OCI-LY7 (cell line): ENCODE measurements around the gene PDLIM1. TPM values are rescaled to one million over a fixed set of nuclear protein-coding genes. Genes with fewer than 3 reads are reported as not detected.

Experiments used
- BruUV-seq: library from RNA; stranded (reverse); fragments of 400-500 nt; replicated peaks from 2 replicates; lab custom pipeline; 2021; lab: Mats Ljungman, UMichigan
- CTCF ChIA-PET: fragments of 300-600 bp; sonication (Branson Sonifier 250); formaldehyde crosslinking; loops from one replicate; lab custom pipeline; 2022; ENCODE audit warnings: antibody characterized with exemption; ENCODE audit not compliant: unreplicated experiment; lab: Charles Lee
- POLR2A ChIA-PET: fragments of 300-600 bp; sonication (Branson Sonifier 250); formaldehyde crosslinking; loops from one replicate; lab custom pipeline; 2022; ENCODE audit warnings: antibody characterized with exemption; lab: Charles Lee
- DNase-seq: peaks from one replicate; pipeline ENCODE4 v3.0.0-alpha.2; 2015; ENCODE audit warnings: low spot score
- H2AFZ ChIP-seq: fragments of 200-600 bp; sonication (generic), shearing (Covaris generic); 2 replicates; pipeline ENCODE4 v1.6.1; 2014; ENCODE audit warnings: mild to moderate bottlenecking, antibody characterized with exemption, low read length, moderate library complexity
- H3K27ac ChIP-seq: fragments of 200-600 bp; sonication (generic); 2 replicates; pipeline ENCODE4 v1.5.1; 2014; ENCODE audit warnings: mixed run types, low read depth, mild to moderate bottlenecking, moderate library complexity, low read length, inconsistent platforms; ENCODE audit not compliant: poor library complexity, severe bottlenecking
- H3K36me3 ChIP-seq: fragments of 200-600 bp; sonication (generic); 2 replicates; pipeline ENCODE4 v1.6.1; 2014; ENCODE audit warnings: mild to moderate bottlenecking, antibody characterized with exemption, low read length, moderate library complexity, mixed read lengths; ENCODE audit not compliant: insufficient read depth
- H3K4me1 ChIP-seq: fragments of 200-600 bp; sonication (generic); 2 replicates; pipeline ENCODE4 v1.5.1; 2014; ENCODE audit warnings: mild to moderate bottlenecking, low read length; ENCODE audit not compliant: insufficient read depth, poor library complexity, severe bottlenecking
- H3K4me2 ChIP-seq: fragments of 200-600 bp; sonication (generic); 2 replicates; pipeline ENCODE4 v1.6.1; 2014; ENCODE audit warnings: mild to moderate bottlenecking, low read length
- H3K4me3 ChIP-seq: fragments of 200-600 bp; sonication (generic); 2 replicates; pipeline ENCODE4 v1.5.1; 2014; ENCODE audit warnings: mild to moderate bottlenecking, low read depth, low read length; ENCODE audit not compliant: poor library complexity, severe bottlenecking
- H3K79me2 ChIP-seq: fragments of 200-600 bp; sonication (generic); 2 replicates; pipeline ENCODE4 v1.6.1; 2016; ENCODE audit warnings: low read depth, mild to moderate bottlenecking, low read length, moderate library complexity, mixed read lengths; ENCODE audit not compliant: insufficient read depth
- H3K9me2 ChIP-seq: fragments of 200-600 bp; sonication (generic); 2 replicates; pipeline ENCODE4 v1.6.1; 2016; ENCODE audit warnings: mild to moderate bottlenecking, low read length, mixed read lengths; ENCODE audit not compliant: insufficient read depth
- H3K9me3 ChIP-seq: fragments of 200-600 bp; sonication (generic); 2 replicates; pipeline ENCODE4 v1.6.1; 2014; ENCODE audit warnings: mild to moderate bottlenecking, mixed run types, low read length, mixed read lengths
- H4K20me1 ChIP-seq: fragments of 200-600 bp; sonication (generic); 2 replicates; pipeline ENCODE4 v1.6.1; 2014; ENCODE audit warnings: mild to moderate bottlenecking, antibody characterized with exemption, low read length, moderate library complexity, mixed read lengths; ENCODE audit not compliant: insufficient read depth
- CTCF ChIP-seq: fragments of 200-600 bp; sonication (generic); conservative IDR thresholded peaks from 2 replicates; pipeline ENCODE4 v1.5.1; 2014; ENCODE audit warnings: mild to moderate bottlenecking, antibody characterized with exemption, low read length, moderate library complexity, mixed read lengths
- EZH2phosphoT487 ChIP-seq: fragments of 200-600 bp; sonication (generic); IDR thresholded peaks from 2 replicates; pipeline ENCODE4 v1.6.1; 2018; ENCODE audit warnings: low read depth, borderline replicate concordance, mild to moderate bottlenecking, mixed run types, antibody characterized with exemption, low read length, moderate library complexity, mixed read lengths
- intact Hi-C: fragments of 100-400 bp; cut with micrococcal nuclease; formaldehyde crosslinking; loops from one replicate; pipeline ENCODE4 v1.10.0; 2022; ENCODE audit not compliant: unreplicated experiment
- total RNA-seq, 2 experiments: library from RNA; depleted of rRNA in 1 of 2; stranded (reverse); fragments of >200 nt in 1 of 2; shearing (Covaris generic) in 1 of 2; gene quantifications; 2 replicates each; pipeline ENCODE4 v1.2.3, GENCODE V29; 2014 to 2022

The PDLIM1 gene
- total RNA-seq, 2 experiments from 2014 or later: 22.3 to 105 TPM

GRCh38 chr10:95284807-95285206, 6.0 kb downstream of the PDLIM1 start:
- Histone ChIP-seq H3K27ac (no peak overlapping the region), H3K36me3 (no peaks in the 10 kb centered on the region), H3K4me1 (peaks cover 16% of the 10 kb centered on the region), H3K4me3 (no peak overlapping the region), H3K9me3 (no peaks in the 10 kb centered on the region), H3K4me2 (no peak overlapping the region), H4K20me1 (peaks cover 7% of the 10 kb centered on the region; the same call in 1 of the 2 replicates), H3K79me2 (peaks cover 4% of the 10 kb centered on the region; the same call in 1 of the 2 replicates), H2AFZ (no peak overlapping the region), H3K9me2 (no peaks in the 10 kb centered on the region)
- DNase-seq: peak; percentile 33
- ChIA-PET POLR2A (interaction anchor here (0.6 to 2.6 kb wide), 2 partner anchors 10 to 185 kb away, joined by 3 to 8 read pairs; no protein-coding TSS in a partner anchor), CTCF (interaction anchor here (1.6 to 2.6 kb wide), 2 partner anchors 38 to 78 kb away, joined by 6 to 10 read pairs; no protein-coding TSS in a partner anchor)
- TF ChIP-seq CTCF (peak; percentile 57), EZH2phosphoT487 (no peak)
- BruUV-seq: no TSS peak
- intact Hi-C loops: no loop called here

- no peaks in the 10 kb centered on the region for H3K9me3 ChIP-seq
- DNase-seq: no peak
- CTCF ChIA-PET: no interaction called here
These were observed 8.7 kb downstream of the PDLIM1 start for GRCh38 chr10:95282107-95282506.

More at GRCh38 chr10:95282107-95282506, 8.7 kb downstream of the PDLIM1 start:
- Histone ChIP-seq H2AFZ (no peak overlapping the region), H3K4me1 (peaks cover 9% of the 10 kb centered on the region), H3K79me2 (no peaks in the 10 kb centered on the region; the same call in 1 of the 2 replicates), H3K4me3 (no peak overlapping the region), H3K36me3 (no peaks in the 10 kb centered on the region), H3K27ac (no peak overlapping the region), H4K20me1 (no peaks in the 10 kb centered on the region), H3K4me2 (no peak overlapping the region), H3K9me2 (no peaks in the 10 kb centered on the region)
- intact Hi-C loops: no loop called here
- TF ChIP-seq CTCF (no peak), EZH2phosphoT487 (no peak)
- POLR2A ChIA-PET: interaction anchor here (0.5 kb wide), 1 partner anchor 71 kb away, joined by 3 read pairs; no protein-coding TSS in a partner anchor
- no TSS peak for BruUV-seq
